Skeletal muscle satellite cell (primary cell): ENCODE data around the gene ADAMTS9.

ENCODE experiments used
- H3K27me3 ChIP-seq: 2 replicates; pipeline ENCODE4 v1.7.0; 2013; ENCODE audit warnings: low read length; ENCODE audit not compliant: control insufficient read depth, insufficient read depth
- H3K36me3 ChIP-seq: 2 replicates; pipeline ENCODE4 v1.7.0; 2013; ENCODE audit warnings: mild to moderate bottlenecking, control low read depth, low read length; ENCODE audit not compliant: insufficient read depth
- H3K4me1 ChIP-seq: 2 replicates; pipeline ENCODE4 v1.7.0; 2013; ENCODE audit warnings: low read length; ENCODE audit not compliant: control insufficient read depth, insufficient read depth
- H3K4me2 ChIP-seq: 2 replicates; pipeline ENCODE4 v1.7.0; 2013; ENCODE audit warnings: mild to moderate bottlenecking, low read length
- H3K4me3 ChIP-seq: 2 replicates; pipeline ENCODE4 v1.7.0; 2013; ENCODE audit warnings: low read length
- H3K9ac ChIP-seq: 2 replicates; pipeline ENCODE4 v1.7.0; 2013; ENCODE audit warnings: mild to moderate bottlenecking, low read depth, low read length, moderate library complexity
- H3K9me3 ChIP-seq: replicated peaks from 2 replicates; pipeline ENCODE4 v1.7.0; 2013; ENCODE audit warnings: mild to moderate bottlenecking, control low read depth, low read length

ADAMTS9 gene

GRCh38 chr3:64627471-64628321 lies 60.1 kb downstream of the ADAMTS9 start:
- H3K4me2 ChIP-seq: no peak overlapping the region
- H3K27me3 ChIP-seq: no peaks in the 10 kb centered on the region
- no peaks in the 10 kb centered on the region for H3K9me3 ChIP-seq

GRCh38 chr3:64627042-64627441 lies 60.8 kb downstream of the ADAMTS9 start:
- Histone ChIP-seq H3K4me3 (no peak overlapping the region), H3K9ac (no peak overlapping the region), H3K27me3 (no peaks in the 10 kb centered on the region), H3K4me1 (no peaks in the 10 kb centered on the region), H3K9me3 (no peaks in the 10 kb centered on the region), H3K36me3 (no peaks in the 10 kb centered on the region), H3K4me2 (no peak overlapping the region)

More at GRCh38 chr3:64627471-64628321, 60.1 kb downstream of the ADAMTS9 start:
- Histone ChIP-seq H3K36me3 (no peaks in the 10 kb centered on the region), H3K9ac (no peak overlapping the region), H3K4me1 (no peaks in the 10 kb centered on the region), H3K4me3 (no peak overlapping the region)

GRCh38 chr3:64625381-64625780 lies 62.4 kb downstream of the ADAMTS9 start:
- no peaks in the 10 kb centered on the region for H3K27me3 ChIP-seq
- H3K36me3 ChIP-seq: no peaks in the 10 kb centered on the region
- no peak overlapping the region for H3K4me3 ChIP-seq
- H3K9me3 ChIP-seq: no peaks in the 10 kb centered on the region
- no peak overlapping the region for H3K4me2 ChIP-seq
- H3K4me1 ChIP-seq: no peaks in the 10 kb centered on the region
- no peak overlapping the region for H3K9ac ChIP-seq

- Histone ChIP-seq H3K9ac (no peak overlapping the region), H3K36me3 (no peaks in the 10 kb centered on the region), H3K4me2 (no peak overlapping the region), H3K27me3 (no peaks in the 10 kb centered on the region), H3K4me3 (no peak overlapping the region), H3K9me3 (no peaks in the 10 kb centered on the region), H3K4me1 (no peaks in the 10 kb centered on the region)
Observed at GRCh38 chr3:64623125-64623524, 64.7 kb downstream of the ADAMTS9 start.

- Histone ChIP-seq H3K4me2 (no peak overlapping the region), H3K4me3 (no peak overlapping the region), H3K27me3 (no peaks in the 10 kb centered on the region), H3K9me3 (no peaks in the 10 kb centered on the region), H3K9ac (no peak overlapping the region), H3K36me3 (no peaks in the 10 kb centered on the region), H3K4me1 (no peaks in the 10 kb centered on the region)
Observed at GRCh38 chr3:64621726-64622395, 65.9 kb downstream of the ADAMTS9 start.

GRCh38 chr3:64621275-64621674 lies 66.5 kb downstream of the ADAMTS9 start:
- Histone ChIP-seq H3K9me3 (no peaks in the 10 kb centered on the region), H3K4me3 (no peak overlapping the region), H3K4me2 (no peak overlapping the region), H3K36me3 (no peaks in the 10 kb centered on the region), H3K27me3 (no peaks in the 10 kb centered on the region), H3K4me1 (no peaks in the 10 kb centered on the region), H3K9ac (no peak overlapping the region)

- no peaks in the 10 kb centered on the region for H3K4me1 ChIP-seq
- no peak overlapping the region for H3K4me2 ChIP-seq
- no peaks in the 10 kb centered on the region for H3K36me3 ChIP-seq
- H3K4me3 ChIP-seq: no peak overlapping the region
- no peaks in the 10 kb centered on the region for H3K27me3 ChIP-seq
- H3K9ac ChIP-seq: no peak overlapping the region
- no peaks in the 10 kb centered on the region for H3K9me3 ChIP-seq
Observed at GRCh38 chr3:64620020-64620419, 67.8 kb downstream of the ADAMTS9 start.

GRCh38 chr3:64619216-64619615 lies 68.6 kb downstream of the ADAMTS9 start:
- Histone ChIP-seq H3K4me3 (no peak overlapping the region), H3K9ac (no peak overlapping the region), H3K4me1 (no peaks in the 10 kb centered on the region), H3K9me3 (no peaks in the 10 kb centered on the region), H3K27me3 (no peaks in the 10 kb centered on the region), H3K4me2 (no peak overlapping the region), H3K36me3 (no peaks in the 10 kb centered on the region)

GRCh38 chr3:64617610-64618009 lies 70.2 kb downstream of the ADAMTS9 start:
- H3K4me1 ChIP-seq: peaks cover 3% of the 10 kb centered on the region
- no peaks in the 10 kb centered on the region for H3K27me3 ChIP-seq
- no peaks in the 10 kb centered on the region for H3K9me3 ChIP-seq
- H3K9ac ChIP-seq: no peak overlapping the region
- no peak overlapping the region for H3K4me3 ChIP-seq
- no peak overlapping the region for H3K4me2 ChIP-seq
- no peaks in the 10 kb centered on the region for H3K36me3 ChIP-seq

- Histone ChIP-seq H3K36me3 (no peaks in the 10 kb centered on the region), H3K4me3 (no peak overlapping the region), H3K27me3 (no peaks in the 10 kb centered on the region), H3K4me2 (no peak overlapping the region), H3K9ac (no peak overlapping the region), H3K9me3 (no peaks in the 10 kb centered on the region), H3K4me1 (peaks cover 4% of the 10 kb centered on the region)
Observed at GRCh38 chr3:64616953-64617352, 70.8 kb downstream of the ADAMTS9 start.

GRCh38 chr3:64612916-64613526 lies 74.8 kb downstream of the ADAMTS9 start:
- Histone ChIP-seq H3K27me3 (no peaks in the 10 kb centered on the region), H3K4me1 (peaks cover 4% of the 10 kb centered on the region), H3K36me3 (no peaks in the 10 kb centered on the region), H3K9me3 (no peaks in the 10 kb centered on the region), H3K4me2 (no peak overlapping the region), H3K4me3 (no peak overlapping the region), H3K9ac (no peak overlapping the region)
